Dedifferentiated amniotic fluid mesenchymal stem cell (primary cell): Measurements from ENCODE around the gene ZNF488.
"Not testable (repeated sequence)": the region's sequence is repeated elsewhere in the genome, so short reads cannot be mapped to it uniquely, and the experiment has no call there.

Source experiments
- DNase-seq: peaks from one replicate; pipeline ENCODE4 v3.0.0-alpha.2; 2016; ENCODE audit errors: extremely low spot score

Gene ZNF488

GRCh38 chr10:47409866-47410256 is 25.8 kb upstream of the ZNF488 start:
- DNase-seq = no peak

- no peak for DNase-seq
These were observed 25.2 kb upstream of the ZNF488 start for GRCh38 chr10:47409171-47409865.

GRCh38 chr10:47408606-47409005 is 24.5 kb upstream of the ZNF488 start:
- DNase-seq = no peak

- DNase-seq = peak; percentile 40
These were observed 23.0 kb upstream of the ZNF488 start for GRCh38 chr10:47406870-47407691.

- DNase-seq = no peak
These were observed 22.4 kb upstream of the ZNF488 start for GRCh38 chr10:47406548-47406869.

- DNase-seq = no peak
These were observed 21.9 kb upstream of the ZNF488 start for GRCh38 chr10:47405857-47406547.

- DNase-seq = no peak
These were observed 20.8 kb upstream of the ZNF488 start for GRCh38 chr10:47404937-47405336.

GRCh38 chr10:47404446-47404845 is 20.4 kb upstream of the ZNF488 start:
- DNase-seq = no peak

GRCh38 chr10:47403446-47404318 is 19.6 kb upstream of the ZNF488 start:
- DNase-seq = no peak

GRCh38 chr10:47402641-47403301 is 18.7 kb upstream of the ZNF488 start:
- DNase-seq = peak; percentile 85

GRCh38 chr10:47401874-47402640 is 18.0 kb upstream of the ZNF488 start:
- no peak for DNase-seq

- no peak for DNase-seq
These were observed 17.1 kb upstream of the ZNF488 start for GRCh38 chr10:47401210-47401609.

- DNase-seq = no peak
These were observed 16.7 kb upstream of the ZNF488 start for GRCh38 chr10:47400786-47401185.

- no peak for DNase-seq
These were observed 16.2 kb upstream of the ZNF488 start for GRCh38 chr10:47400251-47400650.

- no peak for DNase-seq
These were observed 13.2 kb upstream of the ZNF488 start for GRCh38 chr10:47397256-47397655.

GRCh38 chr10:47396311-47396717 is 12.2 kb upstream of the ZNF488 start:
- no peak for DNase-seq

- DNase-seq = no peak
These were observed 5.5 kb upstream of the ZNF488 start for GRCh38 chr10:47389619-47390018.

GRCh38 chr10:47388879-47389278 is 4.8 kb upstream of the ZNF488 start:
- no peak for DNase-seq

GRCh38 chr10:47386104-47386503 is 2.0 kb upstream of the ZNF488 start:
- DNase-seq = not testable (repeated sequence)
